NCI-H1092 (cell line): ENCODE measurements around the gene AADACL2.
"Not testable (repeated sequence)": the region's sequence is repeated elsewhere in the genome, so short reads cannot be mapped to it uniquely, and the experiment has no call there.

ENCODE experiments used
- DNase-seq: peaks from one replicate; lab custom pipeline; 2025; lab: John Stamatoyannopoulos, UW

AADACL2 gene

DNA sequence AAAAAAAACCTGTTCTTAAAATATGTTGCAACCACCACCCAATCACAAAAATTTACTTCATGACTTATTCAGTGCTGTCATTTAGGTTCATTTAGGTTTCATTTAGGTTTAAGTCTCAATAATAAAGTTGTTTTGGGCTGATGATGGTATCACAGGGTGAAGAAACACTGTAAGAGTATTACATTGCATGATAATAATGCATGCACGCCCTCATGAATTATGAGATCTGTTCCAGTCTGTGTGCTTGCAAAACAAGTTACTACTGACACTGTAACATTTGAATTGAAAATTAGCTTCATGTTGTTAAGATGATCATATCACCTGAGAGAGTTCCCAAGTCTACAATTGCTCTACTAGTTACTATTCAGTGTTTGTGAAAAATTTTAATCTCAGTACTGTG lies at the start of gene AADACL2:
TSS of gene AADACL2 (plus strand) at position 315 of the 400 bp plus-strand sequence. CDS start 109 bp downstream, outside the sequence.
- no peak for DNase-seq

- DNase-seq: no peak
Measured at GRCh38 chr3:151684094-151684493, 49.6 kb upstream of the AADACL2 start.

DNA sequence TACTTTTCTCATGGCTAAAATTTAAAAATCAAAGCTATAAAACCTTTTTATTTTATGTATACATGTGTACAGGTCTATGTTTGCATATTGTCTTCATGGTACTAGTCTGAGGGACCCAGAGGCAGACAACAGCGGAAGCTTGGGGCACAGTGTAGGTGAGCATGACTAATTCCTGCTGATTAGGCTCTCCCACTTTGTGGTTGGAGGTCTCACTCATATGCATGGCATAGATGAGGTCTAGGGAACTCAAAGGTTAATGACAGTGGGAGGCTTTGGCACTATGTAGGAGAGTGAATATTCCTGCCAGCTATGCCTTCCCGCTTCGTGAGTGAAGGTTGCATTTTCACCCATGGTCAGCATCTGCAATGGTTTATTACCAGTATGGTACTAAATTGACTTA lies 47.5 kb upstream of the AADACL2 start:
- DNase-seq: no peak

- DNase-seq: no peak
Measured at GRCh38 chr3:151687076-151687475, 46.7 kb upstream of the AADACL2 start.

DNA sequence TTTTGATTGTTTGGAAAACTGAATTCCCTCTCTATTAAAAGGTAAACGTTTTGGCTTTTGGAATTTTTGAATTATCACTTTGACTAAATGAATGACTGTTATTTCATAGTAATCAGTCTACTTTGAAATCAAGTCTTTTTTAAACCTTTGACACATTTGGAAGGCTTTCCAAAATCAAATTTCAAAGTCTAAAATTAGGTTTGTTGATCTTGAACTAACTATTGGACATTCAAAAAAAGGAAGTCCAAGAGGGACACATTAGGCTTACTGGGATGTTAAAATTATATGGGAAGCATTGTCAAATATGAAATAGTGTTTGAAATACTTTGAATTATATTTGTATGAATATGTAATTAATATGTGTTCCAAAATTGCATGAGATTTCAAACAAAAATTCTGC lies 45.2 kb upstream of the AADACL2 start:
- no peak for DNase-seq

- no peak for DNase-seq
Measured at GRCh38 chr3:151690645-151691044, 43.1 kb upstream of the AADACL2 start.

DNA sequence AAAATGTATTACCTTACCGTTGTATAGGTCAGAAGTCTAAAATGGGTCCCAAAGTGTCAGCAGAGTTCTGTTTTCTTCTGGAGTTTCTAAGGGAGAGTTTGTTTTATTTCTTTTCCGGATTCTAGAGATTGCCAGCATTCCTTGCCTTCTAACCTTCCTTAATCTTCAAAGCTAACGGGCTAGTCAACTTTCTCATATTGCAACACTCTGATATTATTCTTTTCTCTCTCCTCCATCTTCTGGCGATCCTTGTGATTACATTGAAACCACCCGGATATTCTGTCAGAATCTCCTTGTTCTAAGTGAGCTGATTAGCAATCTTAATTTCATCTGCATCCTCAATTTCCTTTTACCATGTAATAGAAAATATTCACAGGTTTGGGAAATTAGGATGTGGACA lies 36.2 kb upstream of the AADACL2 start:
- no peak for DNase-seq

- no peak for DNase-seq
Measured at GRCh38 chr3:151707216-151707615, 26.5 kb upstream of the AADACL2 start.

- DNase-seq: no peak
Measured at GRCh38 chr3:151708868-151709267, 24.9 kb upstream of the AADACL2 start.

- no peak for DNase-seq
Measured at GRCh38 chr3:151709847-151710246, 23.9 kb upstream of the AADACL2 start.

DNA sequence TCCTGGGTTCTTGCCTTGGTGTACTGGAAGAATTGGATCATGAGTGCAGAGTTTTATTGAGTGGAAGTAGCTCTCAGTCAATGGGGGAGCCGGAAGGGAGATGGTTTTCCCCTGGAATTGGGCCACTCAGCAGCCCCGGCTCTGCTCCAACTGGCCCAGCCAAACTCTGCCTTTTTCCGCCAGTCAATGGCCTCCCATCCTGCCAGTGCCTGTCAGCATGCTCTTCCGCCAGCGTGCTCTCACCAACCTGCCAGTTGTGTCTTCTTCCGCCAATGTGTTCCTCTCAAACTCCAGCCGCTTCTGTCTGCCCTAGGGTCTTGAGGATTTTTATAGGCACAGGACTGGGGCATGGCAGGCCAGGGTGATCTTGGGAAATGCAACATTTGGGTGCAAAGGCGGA lies 12.4 kb upstream of the AADACL2 start:
- DNase-seq: no peak

- DNase-seq: peak; percentile 67
Measured at GRCh38 chr3:151722856-151723255, 10.9 kb upstream of the AADACL2 start.

DNA sequence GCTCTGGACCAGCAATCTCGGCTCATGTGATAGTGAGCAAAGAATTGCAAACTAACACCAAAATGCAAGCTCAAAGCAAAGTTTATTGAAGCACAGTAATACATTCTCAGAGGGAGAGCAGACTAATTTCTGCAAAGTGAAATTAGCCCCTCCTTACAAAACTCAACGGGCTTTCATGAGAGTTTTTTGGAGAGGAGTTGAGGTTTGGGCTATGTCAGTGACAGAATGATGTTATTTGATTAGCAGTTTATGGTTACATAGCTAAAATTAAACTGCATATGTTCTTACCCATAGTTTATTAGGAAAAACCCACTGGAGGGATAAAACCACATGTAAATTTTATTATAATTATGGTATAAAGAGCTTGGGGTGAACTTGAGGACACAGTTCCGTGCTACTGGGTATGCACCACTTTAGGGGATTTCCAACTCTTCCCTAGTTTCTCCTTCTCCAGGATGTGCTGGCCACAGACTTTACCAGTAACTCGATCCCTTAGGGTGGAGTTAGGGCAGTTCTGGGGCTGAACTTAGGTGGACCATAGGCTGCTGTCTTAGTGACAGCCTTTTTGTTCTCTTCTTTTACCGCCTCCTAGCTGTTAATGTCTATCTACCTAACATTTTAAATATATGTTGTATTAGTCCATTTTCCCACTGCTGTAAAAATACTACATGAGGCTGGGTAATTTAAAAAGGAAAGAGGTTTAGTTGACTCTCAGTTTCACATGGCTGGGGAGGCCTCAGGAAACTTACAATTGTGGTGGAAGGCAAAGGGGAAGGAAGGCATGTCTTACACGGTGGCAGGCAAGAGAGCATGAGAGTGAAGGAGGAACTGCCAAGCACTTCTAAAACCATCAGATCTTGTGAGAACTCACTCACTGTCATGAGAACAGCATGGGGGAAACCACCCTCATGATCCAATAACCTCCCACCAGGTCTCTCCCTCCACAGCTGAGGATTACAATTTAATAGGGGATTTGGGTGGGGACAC lies 8.9 kb upstream of the AADACL2 start:
- no peak for DNase-seq

GRCh38 chr3:151726016-151726415 lies 7.7 kb upstream of the AADACL2 start:
- DNase-seq: no peak

- no peak for DNase-seq
Measured at GRCh38 chr3:151732861-151733260, 866 bp upstream of the AADACL2 start.

DNA sequence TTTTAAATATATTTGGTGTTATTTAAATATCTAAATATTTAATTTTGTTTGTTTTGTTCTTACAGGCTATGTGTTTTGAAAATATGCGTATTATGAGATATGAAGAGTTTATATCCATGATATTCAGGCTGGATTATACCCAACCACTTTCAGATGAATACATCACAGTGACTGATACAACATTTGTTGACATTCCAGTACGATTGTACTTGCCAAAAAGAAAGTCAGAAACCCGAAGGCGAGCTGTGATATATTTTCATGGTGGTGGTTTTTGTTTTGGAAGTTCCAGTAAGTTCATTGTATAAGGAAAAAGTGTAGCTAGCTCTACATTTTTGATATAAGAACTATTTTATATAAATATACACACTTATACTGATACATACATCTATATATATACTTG lies 6.9 kb downstream of the AADACL2 start:
- DNase-seq: no peak

DNA sequence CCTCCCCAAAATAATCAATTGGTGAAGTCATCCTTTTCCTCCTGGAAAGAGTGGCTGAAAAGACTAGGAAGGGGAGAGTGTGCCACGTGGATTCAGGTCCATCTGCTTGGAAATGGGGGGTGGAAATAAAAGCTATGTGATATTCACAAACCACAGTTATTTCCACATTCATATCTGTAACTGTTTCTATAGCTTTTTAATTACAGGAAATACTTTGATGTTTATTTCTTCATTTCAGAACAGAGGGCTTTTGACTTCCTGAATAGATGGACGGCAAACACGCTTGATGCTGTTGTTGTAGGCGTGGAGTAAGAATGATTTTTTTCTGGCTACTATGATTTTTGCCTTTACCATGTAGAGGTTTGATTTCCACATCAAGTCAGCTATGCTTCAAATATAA lies 10.1 kb downstream of the AADACL2 start:
- no peak for DNase-seq

GRCh38 chr3:151750181-151750580 lies 16.5 kb downstream of the AADACL2 start:
- no peak for DNase-seq

- no peak for DNase-seq
Measured at GRCh38 chr3:151750678-151751077, 17.0 kb downstream of the AADACL2 start.

- no peak for DNase-seq
Measured at GRCh38 chr3:151751161-151751560, 17.4 kb downstream of the AADACL2 start.

DNA sequence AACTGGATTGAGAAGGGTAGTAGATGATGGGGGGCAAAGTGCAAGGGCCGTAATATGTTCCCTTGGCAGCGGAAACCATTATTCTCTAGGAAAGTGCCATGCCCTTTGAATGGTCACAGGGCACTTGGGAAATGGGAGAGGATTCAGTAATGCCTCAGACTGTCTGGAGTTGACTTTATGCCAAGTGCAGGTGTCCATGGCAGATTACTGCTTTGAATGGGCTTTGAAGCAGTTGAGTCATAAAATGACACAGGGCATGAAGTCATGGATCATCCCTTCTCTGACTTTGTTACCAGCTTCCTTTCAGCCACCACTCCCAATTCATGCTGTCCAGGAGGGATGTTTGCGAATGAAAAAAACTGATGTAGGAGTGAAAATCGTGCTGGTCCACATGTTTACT lies 20.1 kb downstream of the AADACL2 start:
- no peak for DNase-seq

DNA sequence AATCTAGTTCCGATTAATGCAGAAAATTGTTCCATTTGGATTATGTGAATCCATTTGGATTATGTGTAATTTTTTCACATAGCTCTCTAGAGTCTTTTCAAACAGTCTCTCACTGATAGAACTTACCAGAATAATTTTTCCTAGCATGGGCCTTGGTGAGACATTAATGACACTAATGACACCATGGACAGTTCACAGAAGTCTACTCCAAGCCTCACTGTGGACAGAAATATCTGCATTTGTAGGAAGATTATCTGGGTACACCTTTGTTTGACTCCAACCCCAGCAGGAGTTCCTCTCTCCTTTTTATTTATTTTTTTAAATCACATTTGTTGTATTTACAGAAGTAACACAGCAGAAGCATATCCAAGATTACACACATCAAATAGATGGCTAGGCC lies 27.9 kb downstream of the AADACL2 start:
- DNase-seq: no peak

DNA sequence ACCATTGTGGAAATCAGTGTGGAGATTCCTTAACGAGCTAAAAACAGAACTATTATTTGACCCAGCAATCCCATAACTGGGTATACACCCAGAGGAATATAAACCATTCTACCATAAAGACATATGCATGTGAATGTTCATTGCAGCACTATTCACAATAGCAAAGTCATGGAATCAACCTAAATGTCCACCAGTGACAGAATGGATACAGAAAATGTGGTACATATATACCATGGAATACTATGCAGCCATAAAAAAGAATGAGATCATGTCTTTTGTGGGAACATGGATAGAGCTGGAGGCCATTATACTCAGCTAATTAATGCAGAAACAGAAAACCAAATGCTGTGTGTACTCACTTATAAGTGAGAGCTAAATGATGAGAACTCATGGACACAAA lies 31.0 kb downstream of the AADACL2 start:
- not testable (repeated sequence) for DNase-seq

DNA sequence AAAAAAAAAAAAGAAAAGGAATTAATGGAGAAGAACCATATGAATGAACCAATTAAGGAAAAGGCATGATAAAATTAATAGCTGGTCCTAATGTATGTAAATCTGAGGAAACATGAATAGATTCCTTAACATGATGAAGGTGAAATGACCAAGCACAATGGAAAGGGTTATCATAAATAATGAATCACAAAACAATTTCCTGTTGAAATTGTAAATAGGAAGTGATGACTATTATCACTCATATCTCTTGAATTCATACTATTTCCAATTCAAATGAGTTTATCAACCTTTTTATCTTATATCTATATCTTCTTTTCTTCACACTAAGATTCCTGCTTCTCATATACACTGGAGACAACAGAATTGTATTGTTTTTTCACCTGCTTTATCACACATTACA lies 32.0 kb downstream of the AADACL2 start:
- no peak for DNase-seq
